Stimulated activated CD4-positive, alpha-beta T cell treated with anti-CD3 and anti-CD28 coated beads, Interleukin-12 subunit alpha, Interleukin-12 subunit beta, amount 100 ng/mL, for 24 hours (primary cell): ENCODE measurements around the gene S100A9.
"Not testable (repeated sequence)": the region's sequence is repeated elsewhere in the genome, so short reads cannot be mapped to it uniquely, and the experiment has no call there.

ENCODE experiments used
- DNase-seq, 2 experiments: peaks; one replicate each; pipeline ENCODE4 v3.0.0-alpha.2; 2020; ENCODE audit warnings: low read depth in 2 of 2

The S100A9 gene

DNA sequence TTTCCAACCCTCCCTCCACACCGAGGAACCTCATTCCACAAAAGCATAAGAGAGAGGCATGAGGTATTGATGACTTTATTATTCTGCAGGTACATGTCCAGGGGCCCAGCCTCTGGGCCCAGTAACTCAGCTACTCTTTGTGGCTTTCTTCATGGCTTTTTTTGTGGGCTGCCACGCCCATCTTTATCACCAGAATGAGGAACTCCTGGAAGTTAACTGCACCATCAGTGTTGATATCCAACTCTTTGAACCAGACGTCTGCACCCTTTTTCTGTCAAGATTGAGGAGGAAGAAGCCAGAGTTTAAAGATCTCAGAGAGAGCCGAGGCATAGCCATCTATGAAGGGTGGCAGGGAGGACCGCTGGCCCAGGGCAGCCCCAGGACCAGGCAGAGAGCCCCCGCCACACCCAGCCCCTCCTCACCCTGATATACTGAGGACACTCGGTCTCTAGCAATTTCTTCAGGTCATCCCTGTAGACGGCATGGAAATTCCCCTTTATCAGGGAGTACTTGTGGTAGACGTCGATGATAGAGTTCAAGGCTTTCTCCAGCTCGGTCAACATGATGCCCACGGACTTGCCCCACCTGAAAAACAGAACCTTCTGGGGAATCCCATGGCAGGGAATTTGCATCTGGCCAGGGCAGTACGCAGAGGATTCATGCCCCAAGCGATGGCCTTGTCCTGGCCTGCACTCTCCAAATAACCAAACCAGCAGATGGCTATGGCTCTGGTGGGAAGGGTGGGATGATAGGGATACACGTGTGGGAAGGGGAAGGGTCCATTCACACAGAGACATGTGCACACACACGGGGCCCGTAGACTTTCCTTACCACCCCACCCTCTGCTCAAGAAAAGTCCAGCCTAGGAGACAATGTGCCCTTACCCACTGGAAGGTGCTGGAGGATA, 32.6 kb downstream of the S100A9 start:
- DNase-seq, result no peak

- DNase-seq, result no peak
These were observed 33.5 kb downstream of the S100A9 start, which contains the start of gene S100A8 for GRCh38 chr1:153390938-153391710. Gene S100A8, minus strand, starts transcription at chr1:153391073. Its CDS starts 538 bp downstream, at chr1:153390535.

DNA sequence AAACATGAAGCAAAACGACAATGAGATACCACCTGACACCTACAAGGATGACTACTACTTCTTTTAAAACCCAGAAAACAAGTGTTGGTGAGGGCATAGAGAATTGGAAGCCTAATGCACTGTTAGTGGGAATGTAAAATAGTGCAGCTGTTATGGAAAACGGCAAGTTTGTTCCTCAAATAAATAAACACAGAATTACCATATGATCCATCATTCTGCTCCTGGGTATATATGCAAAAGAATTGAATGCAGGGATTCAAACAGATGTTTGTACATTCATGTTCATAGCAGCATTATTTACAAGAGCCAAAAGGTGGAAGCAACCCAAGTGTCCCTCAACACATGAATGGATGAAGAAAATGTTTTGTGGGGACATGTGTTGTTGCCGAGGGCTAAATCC, 34.6 kb downstream of the S100A9 start:
- no peak for DNase-seq

- no peak for DNase-seq
These were observed 35.2 kb downstream of the S100A9 start for GRCh38 chr1:153392822-153393221.

GRCh38 chr1:153393926-153394325, 36.3 kb downstream of the S100A9 start:
- no peak for DNase-seq

DNA sequence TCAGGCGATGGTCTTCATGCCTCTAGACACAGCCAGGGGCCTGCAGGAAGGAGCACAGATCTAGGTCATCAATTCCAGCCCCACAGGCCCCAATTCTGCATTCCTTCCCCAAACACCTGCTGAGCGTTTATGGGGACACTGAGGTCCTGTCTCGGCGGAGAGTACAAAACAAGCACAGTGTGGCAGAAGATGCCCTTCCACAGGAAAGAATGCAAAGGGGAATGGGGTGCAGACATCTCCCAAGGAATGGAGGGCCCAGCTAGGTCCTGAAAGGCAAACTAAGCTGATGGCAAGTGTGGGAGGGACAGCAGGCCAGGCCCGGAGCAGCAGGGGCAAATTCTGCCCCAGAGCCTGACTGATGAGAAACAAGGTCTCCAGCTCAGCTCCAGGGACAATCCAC, 36.7 kb downstream of the S100A9 start:
- no peak for DNase-seq

GRCh38 chr1:153395136-153395685, 37.6 kb downstream of the S100A9 start:
- DNase-seq, result no peak

DNA sequence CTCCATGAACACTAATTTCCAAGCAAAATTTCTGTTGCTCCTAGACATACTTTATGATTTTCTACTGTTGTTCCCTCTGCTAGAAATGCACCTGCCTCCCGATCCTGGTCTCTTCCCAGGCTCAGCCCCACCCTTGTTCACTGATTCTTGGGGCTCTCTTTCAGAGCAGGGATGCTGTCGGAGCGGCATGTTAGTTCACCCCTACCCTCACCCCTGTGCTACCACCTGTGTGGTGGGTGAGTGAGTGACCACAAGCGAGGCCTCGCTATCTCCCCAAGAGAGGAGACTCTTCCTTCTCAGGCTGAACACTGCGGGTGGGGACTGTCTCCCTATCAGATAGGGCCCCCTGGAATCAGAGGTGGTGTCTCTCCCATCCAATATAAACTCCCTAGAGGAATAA, 38.1 kb downstream of the S100A9 start:
- DNase-seq, result no peak

- no peak for DNase-seq
These were observed 38.8 kb downstream of the S100A9 start for GRCh38 chr1:153396461-153396860.

DNA sequence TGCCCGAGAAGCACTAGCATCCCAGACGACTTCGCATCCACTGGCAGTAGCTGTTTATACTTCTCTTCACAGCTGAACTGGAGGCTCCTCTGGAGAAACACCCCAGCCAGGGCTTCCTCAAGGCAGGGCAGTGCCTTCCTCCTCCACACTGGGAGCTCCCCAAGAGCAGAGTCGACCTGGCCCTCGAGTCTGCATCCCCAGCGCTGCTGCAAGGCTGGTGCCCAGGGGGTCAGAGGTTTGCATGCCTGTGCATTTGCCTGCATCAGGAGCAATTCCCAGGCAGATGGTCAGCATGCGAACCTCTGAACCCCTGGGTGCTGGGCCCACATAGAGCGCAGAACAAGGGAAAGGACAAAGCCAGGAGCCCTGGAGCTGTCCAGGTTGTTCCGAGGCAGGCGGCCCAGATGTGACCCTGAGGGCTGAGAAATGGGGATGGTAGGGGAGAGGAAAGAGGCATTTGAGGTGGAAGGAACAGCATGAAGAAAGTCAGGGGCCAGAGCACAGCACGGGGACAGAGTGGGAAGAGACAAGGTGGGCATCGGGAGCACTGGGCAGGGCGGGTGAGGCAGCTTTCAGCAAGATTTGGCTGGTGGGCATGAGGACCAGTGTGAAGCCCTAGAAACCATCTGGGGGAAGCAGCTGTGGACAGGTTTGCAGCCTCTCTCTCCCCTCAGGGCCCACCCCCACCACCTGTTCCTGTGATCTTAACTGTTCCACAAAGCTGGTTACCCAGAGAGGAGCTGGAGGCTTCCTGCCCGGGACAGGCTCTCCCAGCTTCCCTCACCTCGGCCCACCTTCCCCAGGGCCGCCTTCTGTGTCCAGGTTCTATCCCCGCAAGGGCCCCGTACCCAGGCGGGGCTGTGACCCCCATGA, 39.6 kb downstream of the S100A9 start:
- DNase-seq, result no peak

- no peak for DNase-seq
These were observed 40.4 kb downstream of the S100A9 start for GRCh38 chr1:153397924-153398651.

- DNase-seq, result no peak
These were observed 41.9 kb downstream of the S100A9 start for GRCh38 chr1:153399401-153400055.

GRCh38 chr1:153400244-153400643, 42.6 kb downstream of the S100A9 start:
- no peak for DNase-seq

DNA sequence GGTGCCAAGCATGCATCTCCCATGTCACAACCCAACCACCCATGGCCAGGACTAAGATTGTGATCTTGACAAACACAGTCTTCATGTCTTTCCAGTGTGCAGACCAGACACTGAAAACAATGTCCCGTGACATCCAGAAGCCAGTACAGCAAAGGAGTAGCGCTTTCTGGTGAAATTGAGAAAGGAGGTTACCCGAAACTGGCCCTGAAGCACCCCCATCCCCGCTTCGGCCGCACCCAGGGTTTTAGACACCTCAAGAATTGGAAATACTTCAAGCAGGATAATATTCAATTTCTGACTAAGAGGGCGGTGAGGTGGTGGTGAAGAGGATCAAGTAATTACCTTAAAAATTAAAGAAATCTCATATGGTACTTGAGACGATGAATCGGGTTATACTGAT, 43.8 kb downstream of the S100A9 start:
- no peak for DNase-seq

GRCh38 chr1:153402226-153402625, 44.6 kb downstream of the S100A9 start:
- no peak for DNase-seq

- DNase-seq, result no peak
These were observed 45.9 kb downstream of the S100A9 start for GRCh38 chr1:153403421-153404085.

DNA sequence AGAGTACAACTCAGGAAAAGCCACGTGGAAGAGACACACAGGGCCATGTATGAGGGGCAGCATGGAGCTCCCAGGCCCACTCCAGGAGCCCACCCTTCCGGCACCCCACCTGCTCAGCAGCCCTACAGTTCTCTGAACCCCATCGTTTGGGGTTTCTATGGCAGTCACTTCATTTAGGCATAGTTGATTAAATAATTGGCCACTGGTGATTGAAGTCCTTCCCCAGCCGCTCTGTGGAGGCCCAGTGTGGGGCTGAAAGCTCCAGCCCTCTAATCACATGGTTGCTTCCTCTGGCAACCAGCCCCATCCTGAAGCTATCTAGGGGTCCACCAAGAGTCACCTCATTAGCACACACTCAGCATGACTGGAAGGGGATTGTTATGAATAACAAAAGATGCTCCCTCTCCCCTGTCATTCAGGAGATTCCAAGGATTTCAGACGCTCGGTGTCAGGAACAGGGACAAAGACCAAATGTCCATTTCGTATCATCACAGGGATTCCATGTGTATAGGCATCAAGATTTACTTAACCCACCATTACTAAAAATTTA, 46.5 kb downstream of the S100A9 start:
- no peak for DNase-seq

DNA sequence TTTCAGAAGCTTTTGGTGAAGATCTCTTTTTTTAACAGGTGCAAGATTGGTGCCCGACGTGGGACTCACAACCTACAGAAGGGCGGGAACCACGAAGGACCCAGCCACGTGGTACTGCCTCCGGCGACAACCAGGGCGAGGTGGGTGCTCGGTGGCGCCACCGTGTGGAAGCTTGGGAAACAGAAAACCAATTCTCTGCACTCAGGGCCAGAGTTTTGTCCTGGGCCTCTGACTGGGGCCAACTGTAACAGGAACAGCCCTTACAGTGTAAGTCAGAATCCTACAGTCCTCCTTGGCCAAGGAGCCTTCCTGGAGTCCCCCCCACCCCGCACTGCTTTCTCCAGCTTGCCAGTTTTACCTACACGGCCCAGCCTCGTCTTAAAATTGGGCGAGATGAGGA, 47.1 kb downstream of the S100A9 start:
- DNase-seq, result peak; percentile 31 to 51

- DNase-seq, result not testable (repeated sequence)
These were observed 48.4 kb downstream of the S100A9 start for GRCh38 chr1:153405825-153406599.
